ENCODE results near the gene NKAIN2.

The NKAIN2 gene

DNA sequence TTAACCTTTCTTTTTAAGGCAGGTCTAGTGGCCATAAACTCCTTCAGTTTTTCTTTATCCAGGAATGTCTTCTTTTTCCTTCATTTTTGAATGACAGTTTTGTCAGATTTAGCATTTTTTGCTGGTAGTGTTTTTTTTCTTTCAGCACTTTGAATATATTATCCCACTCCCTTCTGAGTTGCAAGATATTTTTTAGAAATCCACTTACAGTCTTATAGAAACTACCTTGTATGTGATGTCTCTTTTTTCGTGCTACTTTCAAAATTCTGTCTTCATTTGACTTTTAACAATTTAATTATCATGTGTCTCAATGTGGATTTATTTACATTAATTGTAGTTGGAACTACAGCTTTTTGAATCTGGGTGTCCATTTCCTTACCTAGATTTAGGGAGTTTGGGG, 874.2 kb downstream of the NKAIN2 start (continued):
- TF ChIP-seq, protein P1, sequence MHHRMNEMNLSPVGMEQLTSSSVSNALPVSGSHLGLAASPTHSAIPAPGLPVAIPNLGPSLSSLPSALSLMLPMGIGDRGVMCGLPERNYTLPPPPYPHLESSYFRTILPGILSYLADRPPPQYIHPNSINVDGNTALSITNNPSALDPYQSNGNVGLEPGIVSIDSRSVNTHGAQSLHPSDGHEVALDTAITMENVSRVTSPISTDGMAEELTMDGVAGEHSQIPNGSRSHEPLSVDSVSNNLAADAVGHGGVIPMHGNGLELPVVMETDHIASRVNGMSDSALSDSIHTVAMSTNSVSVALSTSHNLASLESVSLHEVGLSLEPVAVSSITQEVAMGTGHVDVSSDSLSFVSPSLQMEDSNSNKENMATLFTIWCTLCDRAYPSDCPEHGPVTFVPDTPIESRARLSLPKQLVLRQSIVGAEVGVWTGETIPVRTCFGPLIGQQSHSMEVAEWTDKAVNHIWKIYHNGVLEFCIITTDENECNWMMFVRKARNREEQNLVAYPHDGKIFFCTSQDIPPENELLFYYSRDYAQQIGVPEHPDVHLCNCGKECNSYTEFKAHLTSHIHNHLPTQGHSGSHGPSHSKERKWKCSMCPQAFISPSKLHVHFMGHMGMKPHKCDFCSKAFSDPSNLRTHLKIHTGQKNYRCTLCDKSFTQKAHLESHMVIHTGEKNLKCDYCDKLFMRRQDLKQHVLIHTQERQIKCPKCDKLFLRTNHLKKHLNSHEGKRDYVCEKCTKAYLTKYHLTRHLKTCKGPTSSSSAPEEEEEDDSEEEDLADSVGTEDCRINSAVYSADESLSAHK (tag by site-specific recombination; IDR thresholded peaks at IDR 0.05) = no peak
- TF ChIP-seq ZNF600 (tag by site-specific recombination; IDR thresholded peaks at IDR 0.05) = no peak
- no peak for TF ChIP-seq SALL2 (tag by site-specific recombination; IDR thresholded peaks at IDR 0.05; ENCODE audit: borderline replicate concordance)
- no peak for TF ChIP-seq ZNF521 (tag by site-specific recombination; IDR thresholded peaks at IDR 0.05)

DNA sequence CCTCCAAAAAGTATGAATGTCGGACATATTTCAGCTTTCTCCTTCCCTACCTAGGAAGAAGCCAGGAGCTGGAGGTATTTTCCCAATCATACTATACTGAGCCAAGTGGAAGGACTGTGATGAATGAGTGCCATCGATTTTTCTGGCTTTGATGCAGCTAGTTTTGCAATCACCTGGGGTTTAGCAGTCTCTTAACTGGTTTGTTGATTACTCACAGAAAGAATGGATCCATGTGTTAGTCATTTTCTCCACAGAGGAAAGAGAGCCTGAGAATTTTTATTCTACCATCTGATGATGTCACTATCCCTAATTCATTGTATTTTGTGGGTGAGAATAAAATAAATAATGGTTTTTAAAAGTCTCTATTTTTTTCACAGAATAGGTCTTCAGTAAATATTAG, 875.7 kb downstream of the NKAIN2 start:
- H3K4me3 ChIP-seq (ENCODE audit: low read depth, low read length) = no peak overlapping the region
- no peaks in the 10 kb centered on the region for H3K36me3 ChIP-seq (ENCODE audit: control insufficient read depth in 2 of 2, insufficient read depth in 1 of 2, low read length in 2 of 2)
- no peak overlapping the region for H3K27ac ChIP-seq (ENCODE audit: extremely low read depth, low read depth, low read length)
- TF ChIP-seq, protein P2, sequence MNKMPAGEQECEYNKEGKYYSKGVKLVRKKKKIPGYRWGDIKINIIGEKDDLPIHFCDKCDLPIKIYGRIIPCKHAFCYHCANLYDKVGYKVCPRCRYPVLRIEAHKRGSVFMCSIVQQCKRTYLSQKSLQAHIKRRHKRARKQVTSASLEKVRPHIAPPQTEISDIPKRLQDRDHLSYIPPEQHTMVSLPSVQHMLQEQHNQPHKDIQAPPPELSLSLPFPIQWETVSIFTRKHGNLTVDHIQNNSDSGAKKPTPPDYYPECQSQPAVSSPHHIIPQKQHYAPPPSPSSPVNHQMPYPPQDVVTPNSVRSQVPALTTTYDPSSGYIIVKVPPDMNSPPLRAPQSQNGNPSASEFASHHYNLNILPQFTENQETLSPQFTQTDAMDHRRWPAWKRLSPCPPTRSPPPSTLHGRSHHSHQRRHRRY (tag by site-specific recombination; IDR thresholded peaks at IDR 0.05) = no peak
- TF ChIP-seq ZNF571 (tag by site-specific recombination; IDR thresholded peaks at IDR 0.05) (no peak), ZNF133 (tag by site-specific recombination; IDR thresholded peaks at IDR 0.05) (no peak), ZXDB (tag by site-specific recombination; IDR thresholded peaks at IDR 0.05) (no peak), ZNF10 (tag by site-specific recombination; IDR thresholded peaks at IDR 0.05) (no peak), MZF1 (tag by site-specific recombination; IDR thresholded peaks at IDR 0.05; ENCODE audit: borderline replicate concordance) (no peak), ZNF266 (tag by site-specific recombination; IDR thresholded peaks at IDR 0.05; ENCODE audit: low read depth) (no peak), EGR2 (tag by site-specific recombination; IDR thresholded peaks at IDR 0.05; ENCODE audit: low read depth) (no peak), MEIS1 (CRISPR knock-in tag; IDR thresholded peaks at IDR 0.05; ENCODE audit: borderline replicate concordance) (no peak), ZNF792 (tag by site-specific recombination; IDR thresholded peaks at IDR 0.05) (no peak), SP7 (tag by site-specific recombination; IDR thresholded peaks at IDR 0.05) (no peak), ZNF239 (tag by site-specific recombination; IDR thresholded peaks at IDR 0.05) (no peak), ZNF560 (tag by site-specific recombination; IDR thresholded peaks at IDR 0.05; ENCODE audit: borderline replicate concordance) (no peak), ZFP69B (tag by site-specific recombination; IDR thresholded peaks at IDR 0.05) (no peak), KLF10 (tag by site-specific recombination; IDR thresholded peaks at IDR 0.05) (no peak), ZFP41 (tag by site-specific recombination; IDR thresholded peaks at IDR 0.05; ENCODE audit: borderline replicate concordance) (no peak), ZNF214 (tag by site-specific recombination; IDR thresholded peaks at IDR 0.05; ENCODE audit: borderline replicate concordance) (no peak), ZNF626 (tag by site-specific recombination; IDR thresholded peaks at IDR 0.05) (no peak), ZNF391 (tag by site-specific recombination; IDR thresholded peaks at IDR 0.05; ENCODE audit: borderline replicate concordance, low read depth) (no peak)
- TF ChIP-seq, protein P3, sequence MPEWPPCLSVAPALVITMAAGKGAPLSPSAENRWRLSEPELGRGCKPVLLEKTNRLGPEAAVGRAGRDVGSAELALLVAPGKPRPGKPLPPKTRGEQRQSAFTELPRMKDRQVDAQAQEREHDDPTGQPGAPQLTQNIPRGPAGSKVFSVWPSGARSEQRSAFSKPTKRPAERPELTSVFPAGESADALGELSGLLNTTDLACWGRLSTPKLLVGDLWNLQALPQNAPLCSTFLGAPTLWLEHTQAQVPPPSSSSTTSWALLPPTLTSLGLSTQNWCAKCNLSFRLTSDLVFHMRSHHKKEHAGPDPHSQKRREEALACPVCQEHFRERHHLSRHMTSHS (tag by site-specific recombination; IDR thresholded peaks at IDR 0.05) = no peak
- CTCF ChIA-PET = interaction anchor here (0.6 kb wide), 1 partner anchor 715 kb away, joined by 3 read pairs; no protein-coding TSS in a partner anchor
- no peaks in the 10 kb centered on the region for H3K4me1 ChIP-seq (ENCODE audit: control insufficient read depth, insufficient read depth, low read length)
- H3K9me3 ChIP-seq (ENCODE audit: control insufficient read depth, insufficient read depth, low read depth, low read length) = no peaks in the 10 kb centered on the region
- POLR2A ChIA-PET = no interaction called here
